PFSK-1 (cell line): ENCODE data around the gene RAD51B.

Source experiments
- FOXP2 ChIP-seq: optimal IDR thresholded peaks from 2 replicates; pipeline ENCODE3; 2011; ENCODE audit warnings: borderline replicate concordance, control low read depth, inconsistent platforms; ENCODE audit not compliant: insufficient read depth; ENCODE audit errors: extremely low read length, extremely low read depth
- POLR2AphosphoS5 ChIP-seq: IDR thresholded peaks from 2 replicates; pipeline ENCODE4 v1.6.1; 2012; ENCODE audit warnings: low read depth, mild to moderate bottlenecking, control low read depth, low read length, moderate library complexity
- REST ChIP-seq, 2 experiments: IDR thresholded peaks; 2 replicates each; pipeline versions ENCODE4 v1.6.1 to v1.8.0; 2011 to 2012; ENCODE audit warnings: low read depth in 2 of 2, low read length in 2 of 2, control low read depth in 1 of 2, inconsistent platforms in 1 of 2, mild to moderate bottlenecking in 1 of 2, moderate library complexity in 1 of 2; ENCODE audit not compliant: insufficient read depth in 1 of 2
- SIN3A ChIP-seq: IDR thresholded peaks from 2 replicates; pipeline ENCODE4 v1.6.1; 2012; ENCODE audit warnings: mild to moderate bottlenecking, low read length, moderate library complexity, borderline replicate concordance; ENCODE audit not compliant: insufficient read depth
- TAF1 ChIP-seq: IDR thresholded peaks from 2 replicates; pipeline ENCODE4 v1.6.1; 2012; ENCODE audit warnings: low read length, control low read depth, borderline replicate concordance; ENCODE audit not compliant: insufficient read depth

RAD51B gene

GRCh38 chr14:68279777-68280233, 460.2 kb downstream of the RAD51B start:
- TF ChIP-seq REST (IDR thresholded peaks at IDR 0.05; ENCODE audit: insufficient read depth in 1 of 2, low read depth in 2 of 2, low read length in 2 of 2) (no peak), TAF1 (no peak), FOXP2 (no peak), POLR2AphosphoS5 (no peak), SIN3A (no peak)

DNA sequence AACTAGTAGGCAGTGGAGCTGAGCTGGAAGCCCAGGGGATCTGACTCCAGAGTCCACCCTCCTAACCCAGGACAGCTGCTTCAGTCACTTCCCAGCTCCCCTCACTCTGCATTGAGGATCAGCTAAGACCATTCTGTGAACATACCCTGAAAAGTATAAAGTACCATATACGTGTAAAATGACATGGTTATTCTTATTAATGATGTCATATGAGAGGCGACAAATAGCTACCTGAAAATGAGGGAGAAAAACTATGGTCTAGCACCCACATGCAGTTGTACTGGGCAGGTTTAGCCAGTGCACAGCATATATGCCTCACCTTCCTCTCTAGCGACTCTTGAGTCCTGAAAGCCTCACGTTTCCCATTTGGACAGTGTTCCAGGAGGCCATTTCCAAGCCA, 461.9 kb downstream of the RAD51B start:
- TF ChIP-seq SIN3A (no peak), TAF1 (no peak), REST (IDR thresholded peaks at IDR 0.05; ENCODE audit: insufficient read depth in 1 of 2, low read depth in 2 of 2, low read length in 2 of 2) (no peak), POLR2AphosphoS5 (no peak), FOXP2 (no peak)

DNA sequence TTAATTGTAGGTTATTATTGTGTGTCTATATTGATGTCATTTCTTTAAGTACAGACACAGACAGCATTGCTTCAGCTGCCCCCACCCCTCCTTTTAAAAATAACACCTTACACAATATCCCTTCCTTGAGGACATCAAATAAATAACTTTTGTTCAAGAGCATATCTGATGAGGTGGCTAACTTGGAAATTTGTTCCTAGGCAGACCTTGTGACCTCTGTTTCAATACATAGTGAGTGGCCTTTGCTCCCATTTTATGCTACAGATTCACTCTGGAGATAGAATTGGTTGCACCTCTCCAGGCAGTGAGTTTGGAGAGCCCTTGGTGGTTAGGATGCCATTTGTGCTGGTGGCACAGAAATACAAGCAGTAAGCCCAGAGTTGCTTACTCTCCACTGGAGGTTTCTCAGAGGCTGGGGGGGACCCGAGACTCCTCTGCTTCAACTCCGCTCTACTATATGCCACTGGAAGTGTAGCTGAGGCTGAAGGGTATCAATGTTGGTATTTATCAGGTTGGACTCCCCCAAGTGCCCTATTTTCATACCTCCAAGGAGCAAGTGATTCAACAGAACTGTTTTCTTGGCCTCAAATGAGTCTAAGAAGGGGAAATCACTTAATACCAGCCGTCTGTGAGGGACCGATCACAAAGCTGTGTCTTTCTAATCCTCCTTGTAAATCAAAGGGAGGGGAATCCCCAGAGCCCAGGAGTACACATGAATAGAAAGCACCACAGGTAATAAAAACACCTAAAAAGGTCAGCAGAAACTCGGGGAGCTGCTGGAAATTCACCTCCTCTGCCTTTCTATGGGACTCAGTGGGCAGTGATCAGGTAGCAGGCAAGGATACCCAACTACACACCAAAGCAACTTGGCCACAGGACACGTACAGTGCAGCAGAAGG, 463.1 kb downstream of the RAD51B start:
- TF ChIP-seq SIN3A (no peak), POLR2AphosphoS5 (no peak), FOXP2 (no peak), TAF1 (no peak), REST (IDR thresholded peaks at IDR 0.05; ENCODE audit: insufficient read depth in 1 of 2, low read depth in 2 of 2, low read length in 2 of 2) (no peak)

- TF ChIP-seq SIN3A (no peak), POLR2AphosphoS5 (no peak), FOXP2 (no peak), REST (IDR thresholded peaks at IDR 0.05; ENCODE audit: insufficient read depth in 1 of 2, low read depth in 2 of 2, low read length in 2 of 2) (no peak), TAF1 (no peak)
Observed at GRCh38 chr14:68283378-68284123, 464.0 kb downstream of the RAD51B start.
